ENCODE results near the gene SSBP3.

GRCh38 chr1:54287801-54288211 is 118.4 kb downstream of the SSBP3 start:
- TF ChIP-seq CTCF (IDR thresholded peaks at IDR 0.05) (no peak), POLR2A (IDR thresholded peaks at IDR 0.05) (no peak)
